Heart right ventricle (tissue), 16 donors: ENCODE measurements around the gene UQCRH. TPM values are rescaled to one million over a fixed set of nuclear protein-coding genes. Genes with fewer than 3 reads are reported as not detected.
"Not testable (repeated sequence)": the region's sequence is repeated elsewhere in the genome, so short reads cannot be mapped to it uniquely, and the experiment has no call there.

Experiments
- ATAC-seq, 8 donors: fragments of 200-7000 bp; cut with Tn5 transposase; one replicate each; pipeline ENCODE4 v1.9.1; 2020; ENCODE audit warnings: mild to moderate bottlenecking in 8 of 8, moderate library complexity in 8 of 8, moderate number of reproducible peaks in 1 of 8
- DNase-seq, 2 donors: peaks; one replicate each; pipeline ENCODE4 v3.0.0-alpha.2; 2020
- H3K27ac ChIP-seq, 10 donors: fragments of 200-600 bp; sonication (generic) in 2 of 10; one replicate each; pipeline versions ENCODE4 v1.5.0 to v1.8.0; 2020 to 2022; ENCODE audit warnings: mild to moderate bottlenecking in 3 of 10
- H3K27me3 ChIP-seq, 7 donors: fragments of 200-600 bp; one replicate each; pipeline ENCODE4 v1.8.0; 2021 to 2022; ENCODE audit warnings: mild to moderate bottlenecking in 2 of 7
- H3K36me3 ChIP-seq, 9 donors: fragments of 200-600 bp; sonication (generic) in 1 of 9; one replicate each; pipeline versions ENCODE4 v1.5.0 to v1.8.0; 2020 to 2022; ENCODE audit warnings: mild to moderate bottlenecking in 2 of 9
- H3K4me1 ChIP-seq, 9 donors: fragments of 200-600 bp; sonication (generic) in 1 of 9; one replicate each; pipeline versions ENCODE4 v1.5.0 to v1.8.0; 2020 to 2022; ENCODE audit warnings: mild to moderate bottlenecking in 4 of 9
- H3K4me3 ChIP-seq, 10 donors: fragments of 200-600 bp; sonication (generic) in 2 of 10; one replicate each; pipeline versions ENCODE4 v1.5.0 to v1.8.0; 2020 to 2022; ENCODE audit warnings: mild to moderate bottlenecking in 7 of 10, moderate library complexity in 2 of 10
- H3K9me3 ChIP-seq, 11 donors: fragments of 200-600 bp in 10 of 11; sonication (generic) in 2 of 11; one replicate each; pipeline versions ENCODE4 v1.5.0 to v1.8.0; 2013 to 2022; ENCODE audit warnings: mild to moderate bottlenecking in 2 of 11, control low read depth in 1 of 11, moderate library complexity in 1 of 11
- CTCF ChIP-seq, 9 donors: fragments of 200-600 bp; sonication (generic) in 2 of 9; IDR thresholded peaks; one replicate each; pipeline versions ENCODE4 v1.5.0 to v1.8.0; 2021 to 2022; ENCODE audit warnings: antibody characterized with exemption in 9 of 9, mild to moderate bottlenecking in 5 of 9, moderate library complexity in 1 of 9
- WGBS, 2 donors: extraction: QIAGEN DNeasy Blood & Tissue Kit; methylation state at CpG; one replicate each; pipeline ENCODE4 v1.1.7; 2013; ENCODE audit warnings: inconsistent platforms in 1 of 2; 5-methylcytosine and 5-hydroxymethylcytosine counted together
- intact Hi-C, 10 donors: fragments of 100-400 bp; cut with DNase I; formaldehyde crosslinking; loops; one replicate each; pipeline versions ENCODE4 v1.11.1 to v1.14.2; 2022
- polyA plus RNA-seq, 2 donors: library from polyadenylated mRNA; stranded (reverse); fragments of 200-250 nt; gene quantifications; one replicate each; pipeline ENCODE4 v1.2.3, GENCODE V29; 2013
- total RNA-seq, 10 donors: library from RNA; stranded (reverse); fragmentation: NEBNext Ultra II Directional in 3 of 10; extraction: Animal tissue kit (Norgen Biotek cat#: 25700) in 3 of 10; gene quantifications; one replicate each; pipeline versions ENCODE4 v1.2.1 to v1.2.4, GENCODE V29; 2021 to 2023
- donor health status: Arrhythmogenic right ventricular cardiomyopathy.
- donor health status: ischemic (EF 13 %, LVEDD 7.1; RV severe dilation, severe dysfunction).
- donor health status: healthy with polysubstance abuse.
- donor health status: DM: no; HTN: yes; CAD: no.
- donor health status: DM: no; HTN: no; CAD: no.
- donor health status: ischemic (EF 25% LVEDD 6.9; RV normal size, moderate dysfunction).
- donor health status: ischemic (EF 25% LVEDD 5.7; RV mildly dilated, moderate dysfunction).
- donor health status: healthy.
- donor health status: DM: yes; HTN: yes; CAD: no.
- donor health status: Ischemic cardiomyopathy.
- donor health status: ischemic (EF 35%, LVEDD 5.7; RV mildly dilated, moderate dysfunction).
- donor health status: nonischemic (EF 11% LVEDD 7.7; RV severe dilation, severe dysfunction).
- donor health status: DM: yes; HTN: yes; CAD: no.
- donor health status: PGD.
- donor health status: ischemic (EF 29% LVEDD 5.4; RV normal size, mild dysfunction).
- donor health status: nonischemic (EF 23%, LVEDD 6.1; RV moderate dilation, normal function).

UQCRH gene
- total and polyA plus RNA-seq, 12 donors: 759 to 1,588 (median 1,005) TPM

- H3K36me3 ChIP-seq: peaks cover 0 to 98% (median 39%) of the 10 kb centered on the region in 9 donors
- no peaks in the 10 kb centered on the region for H3K4me1 ChIP-seq
- ATAC-seq (no peak), DNase-seq (no peak)
- no peak overlapping the region for H3K27ac ChIP-seq
- no peaks in the 10 kb centered on the region for H3K27me3 ChIP-seq
- no peaks in the 10 kb centered on the region for H3K9me3 ChIP-seq
- H3K4me3 ChIP-seq: no peak overlapping the region
- TF ChIP-seq CTCF (IDR thresholded peaks at IDR 0.05): no peak
- intact Hi-C loops: no loop called here
- 94 to 97% methylated on average over 5 of the region's 5 CpGs for WGBS, 2 donors
These were observed 59.6 kb downstream of the UQCRH start for GRCh38 chr1:46363121-46363520.

GRCh38 chr1:46364612-46365011 is 61.1 kb downstream of the UQCRH start:
- H3K4me3 ChIP-seq: no peak overlapping the region
- ATAC-seq: no peak
- no peaks in the 10 kb centered on the region for H3K27me3 ChIP-seq
- H3K9me3 ChIP-seq: no peaks in the 10 kb centered on the region
- TF ChIP-seq CTCF (IDR thresholded peaks at IDR 0.05): no peak
- intact Hi-C loops: no loop called here
- WGBS, 2 donors: 88 to 90% methylated on average over 5 of the region's 5 CpGs
- no peak overlapping the region for H3K27ac ChIP-seq
- no peak for DNase-seq
- peaks cover 0 to 97% (median 39%) of the 10 kb centered on the region in 9 donors for H3K36me3 ChIP-seq
- peaks cover 0 to 2% (median 0%) of the 10 kb centered on the region in 9 donors for H3K4me1 ChIP-seq

DNA sequence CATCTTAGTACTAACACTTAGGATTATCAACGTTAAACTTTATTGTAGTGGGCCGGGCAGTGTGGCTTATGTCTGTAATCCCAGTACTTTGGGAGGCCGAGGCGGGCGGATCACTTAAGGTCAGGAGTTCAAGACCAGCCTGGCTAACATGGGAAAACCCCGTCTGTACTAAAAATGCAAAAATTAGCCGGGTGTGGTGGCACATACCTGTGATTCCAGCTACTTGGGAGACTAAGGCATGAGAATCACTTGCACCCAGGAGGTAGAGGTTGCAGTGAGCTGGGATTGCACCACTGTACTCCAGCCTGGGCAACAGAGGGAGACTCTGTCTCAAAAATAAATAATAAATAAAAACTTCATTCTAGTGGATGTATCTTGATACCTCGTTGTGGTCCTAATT is 62.3 kb downstream of the UQCRH start:
- H3K4me1 ChIP-seq: peaks cover 0 to 14% (median 0%) of the 10 kb centered on the region in 9 donors
- H3K9me3 ChIP-seq, H3K27ac ChIP-seq, H3K4me3 ChIP-seq, ATAC-seq, intact Hi-C loops, DNase-seq, H3K27me3 ChIP-seq: not testable (repeated sequence)
- peaks cover 0 to 87% (median 35%) of the 10 kb centered on the region in 9 donors for H3K36me3 ChIP-seq
- 97 to 99% methylated on average over 8 of the region's 8 CpGs for WGBS, 2 donors

Other genes starting within 250 kb of the UQCRH start
- gene PIK3R3, start 171.1 kb upstream of the UQCRH start, total RNA-seq: 10 to 100 TPM; 22.9 to 54.5 (median 40.1) TPM
- 10 to 100 TPM; 15.4 to 31.6 TPM for gene PIK3R3, start 171.1 kb upstream of the UQCRH start, polyA plus RNA-seq
- 1 to 10 TPM in 9 of 10 donors, under 1 TPM in 1; 0.80 to 2.3 (median 1.7) TPM for gene TSPAN1, start 128.6 kb upstream of the UQCRH start, total RNA-seq
- 1 to 10 TPM; 1.3 to 5.3 TPM for gene TSPAN1, start 128.6 kb upstream of the UQCRH start, polyA plus RNA-seq
- not detected for gene P3R3URF, start 127.2 kb upstream of the UQCRH start, total RNA-seq
- gene P3R3URF, start 127.2 kb upstream of the UQCRH start, polyA plus RNA-seq: not detected
- 100 to 1,000 TPM; 125 to 164 (median 147) TPM for gene POMGNT1, start 105.3 kb upstream of the UQCRH start, total RNA-seq
- 100 to 1,000 TPM in 1 of 2 donors, 10 to 100 TPM in 1; 74.3 to 132 TPM for gene POMGNT1, start 105.3 kb upstream of the UQCRH start, polyA plus RNA-seq
- 10 to 100 TPM in 3 of 10 donors, 1 to 10 TPM in 7; 5.5 to 13.5 (median 8.0) TPM for gene LURAP1, start 100.4 kb upstream of the UQCRH start, total RNA-seq
- 1 to 10 TPM; 6.4 to 7.3 TPM for gene LURAP1, start 100.4 kb upstream of the UQCRH start, polyA plus RNA-seq
- 1 to 10 TPM in 3 of 10 donors, under 1 TPM in 6, not detected in 1; 0.42 to 2.8 (median 0.68) TPM for gene RAD54L, start 55.9 kb upstream of the UQCRH start, total RNA-seq
- 1 to 10 TPM in 1 of 2 donors, under 1 TPM in 1; 0.35 to 1.0 TPM for gene RAD54L, start 55.9 kb upstream of the UQCRH start, polyA plus RNA-seq
- 10 to 100 TPM; 36.7 to 52.5 (median 43.6) TPM for gene LRRC41, start 82 bp upstream of the UQCRH start, total RNA-seq
- 10 to 100 TPM; 15.4 to 23.1 TPM for gene LRRC41, start 82 bp upstream of the UQCRH start, polyA plus RNA-seq
- 10 to 100 TPM; 12.5 to 18.7 (median 16.5) TPM for gene NSUN4, start 37.1 kb downstream of the UQCRH start, total RNA-seq
- gene NSUN4, start 37.1 kb downstream of the UQCRH start, polyA plus RNA-seq: 1 to 10 TPM; 9.6 to 9.9 TPM
- 1 to 10 TPM; 1.8 to 9.8 (median 3.1) TPM for gene FAAH, start 90.6 kb downstream of the UQCRH start, total RNA-seq
- gene FAAH, start 90.6 kb downstream of the UQCRH start, polyA plus RNA-seq: 10 to 100 TPM in 1 of 2 donors, 1 to 10 TPM in 1; 2.4 to 16.4 TPM
- not detected for gene DMBX1, start 186.1 kb downstream of the UQCRH start, total RNA-seq
- not detected for gene DMBX1, start 186.1 kb downstream of the UQCRH start, polyA plus RNA-seq
- gene KNCN, start 247.9 kb downstream of the UQCRH start, total RNA-seq: not detected
- not detected for gene KNCN, start 247.9 kb downstream of the UQCRH start, polyA plus RNA-seq